EL (cell line): ENCODE results near the gene CACNA1C.

ENCODE experiments used
- DNase-seq: peaks from one replicate; pipeline ENCODE4 v3.0.0-alpha.2; 2016

CACNA1C gene

DNA sequence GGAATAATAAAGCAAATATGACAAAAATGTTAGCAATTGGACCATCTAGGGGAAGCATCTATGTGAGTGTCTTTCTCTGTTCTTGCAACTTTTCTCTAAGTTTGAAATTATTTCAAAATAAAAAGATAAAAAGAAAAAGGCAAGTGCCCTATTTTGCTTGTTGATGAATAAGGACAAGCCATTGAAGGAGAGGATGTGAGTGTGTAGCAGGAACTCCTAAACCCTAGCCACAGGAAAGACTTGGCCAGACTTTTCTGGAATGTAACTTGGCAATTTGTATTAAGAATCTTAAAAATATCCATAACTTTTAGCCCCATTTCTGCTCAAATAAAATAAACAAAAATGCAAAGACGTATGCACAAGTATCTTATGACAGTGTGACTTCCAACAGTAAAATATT is 279.4 kb downstream of the CACNA1C start:
- peak; percentile 29 for DNase-seq

DNA sequence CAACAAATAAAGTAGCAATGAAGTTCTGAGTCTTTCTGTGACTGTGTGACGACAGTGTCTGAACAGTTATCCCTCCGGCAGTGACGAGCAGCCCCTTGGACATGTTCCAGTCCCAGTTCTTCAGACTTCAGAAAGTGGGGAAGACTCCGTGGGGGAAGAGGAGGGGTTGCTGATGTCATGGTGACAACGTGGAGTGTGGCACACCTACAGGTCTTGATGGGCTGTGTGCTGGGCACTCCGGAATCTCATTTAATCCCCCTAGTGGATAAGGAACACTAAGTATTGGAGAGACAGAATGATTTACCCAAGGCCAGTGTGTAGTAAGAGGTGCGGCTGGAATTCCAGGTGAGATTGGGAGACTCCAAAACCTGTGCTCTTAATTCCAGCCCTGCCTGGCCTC is 280.2 kb downstream of the CACNA1C start:
- DNase-seq: no peak

DNA sequence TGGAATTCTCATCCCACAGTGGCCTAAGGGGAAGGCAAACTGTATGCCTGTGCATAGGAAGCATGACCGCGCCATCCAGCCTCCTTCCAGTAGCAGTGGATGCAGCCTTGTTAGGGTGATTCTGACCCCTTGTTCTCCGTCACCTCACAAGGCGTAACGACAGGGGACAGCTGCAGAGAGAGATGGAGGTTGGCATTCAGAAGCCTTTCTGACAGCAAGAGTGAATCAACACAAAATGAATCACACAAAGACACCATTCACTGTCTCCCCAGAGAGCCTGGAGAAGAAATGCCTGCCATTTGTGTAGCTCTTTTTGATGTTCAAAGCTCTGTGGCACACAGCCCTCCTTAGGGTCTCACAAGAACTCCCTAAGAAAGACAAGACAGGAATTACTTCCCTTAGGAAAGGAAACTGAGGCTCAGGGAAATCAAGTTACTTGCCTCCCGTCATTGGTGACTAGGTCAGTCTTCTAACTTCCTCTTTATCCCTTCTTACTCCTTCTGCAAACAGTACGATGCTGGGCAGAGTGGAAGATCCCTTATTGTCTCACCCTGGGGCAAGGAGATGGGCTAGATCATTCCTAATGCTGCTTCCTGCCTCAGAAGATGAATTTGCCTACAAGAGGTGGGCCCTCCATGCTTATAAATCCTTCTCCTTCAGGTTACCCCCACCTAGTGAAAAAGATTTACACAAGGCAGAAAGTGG is 280.9 kb downstream of the CACNA1C start:
- DNase-seq: no peak

DNA sequence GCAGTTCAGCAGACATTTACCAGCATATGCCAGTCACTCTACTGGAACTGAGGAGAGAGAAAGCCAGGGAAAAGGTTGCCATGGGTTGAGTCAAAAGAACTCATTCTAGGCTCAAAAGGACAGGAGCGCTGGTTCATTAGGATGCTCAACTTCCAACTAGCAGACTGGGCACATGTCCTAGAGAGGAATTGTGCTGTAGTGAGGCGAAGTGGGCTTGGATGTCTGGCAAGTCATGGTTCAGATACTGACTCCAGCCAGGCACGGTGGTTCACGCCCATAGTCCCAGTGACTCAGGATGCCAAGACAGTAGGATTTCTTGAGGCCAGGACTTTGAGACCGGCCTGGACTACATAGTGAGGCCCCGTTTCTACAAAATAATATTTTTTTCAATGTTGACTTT is 281.5 kb downstream of the CACNA1C start:
- DNase-seq: no peak

DNA sequence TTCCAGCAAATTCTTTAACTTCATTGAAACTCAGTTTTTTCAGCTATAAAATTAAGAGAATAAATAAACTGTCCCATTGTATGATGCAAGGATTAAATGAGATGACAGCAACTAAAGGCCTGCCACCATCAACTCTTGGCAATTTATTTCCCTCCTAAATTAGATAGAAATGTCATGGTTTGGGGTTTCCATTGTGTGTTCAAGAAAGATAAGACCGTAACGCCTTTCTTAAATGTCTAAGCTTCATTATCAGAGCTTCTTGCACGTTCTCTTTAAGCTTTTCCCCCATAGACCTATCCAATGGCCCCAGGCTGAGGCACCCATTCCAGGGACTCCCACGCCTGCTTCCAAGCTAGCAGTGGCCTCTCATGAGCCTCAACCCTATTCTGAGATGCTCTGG is 281.9 kb downstream of the CACNA1C start:
- DNase-seq: no peak

DNA sequence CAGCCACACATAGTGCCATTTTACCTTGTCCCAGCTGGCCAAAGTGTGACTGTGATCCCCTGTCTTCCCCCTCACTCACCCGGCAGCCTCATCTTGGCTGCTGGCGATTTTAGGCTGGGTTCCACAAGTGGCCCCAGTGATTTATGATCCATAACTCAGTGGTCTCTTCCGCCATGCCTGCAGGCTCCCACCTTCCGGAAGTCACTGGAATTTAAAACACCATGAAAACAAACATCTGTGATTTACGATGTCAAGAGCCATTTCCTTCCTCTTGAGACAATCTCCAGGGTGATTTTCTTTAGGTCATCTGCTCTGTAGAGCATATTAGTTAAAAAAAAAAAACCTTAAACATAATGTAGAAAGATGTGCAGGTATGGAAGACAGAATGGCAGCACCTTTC is 282.3 kb downstream of the CACNA1C start:
- DNase-seq: peak; percentile 64

DNA sequence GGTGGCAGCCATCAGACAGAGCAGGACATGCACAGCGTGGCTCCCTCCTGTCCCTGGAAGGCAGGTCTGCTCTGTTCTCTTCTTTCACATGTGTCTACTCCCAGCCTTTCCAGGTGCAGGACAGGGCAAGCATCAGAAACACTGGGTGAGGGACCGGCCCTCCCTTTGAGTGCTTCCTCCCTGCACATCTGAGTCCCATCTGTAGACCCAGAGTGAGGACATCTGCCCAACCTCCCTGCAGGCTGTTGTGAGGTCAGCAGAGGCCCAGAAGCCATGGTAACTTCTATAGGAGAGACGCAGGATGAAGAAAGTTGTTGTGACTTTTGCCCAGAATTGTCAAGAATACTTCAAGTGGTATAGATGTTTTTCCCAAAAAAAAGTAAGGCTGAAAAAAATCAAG is 282.7 kb downstream of the CACNA1C start:
- peak; percentile 64 for DNase-seq

DNA sequence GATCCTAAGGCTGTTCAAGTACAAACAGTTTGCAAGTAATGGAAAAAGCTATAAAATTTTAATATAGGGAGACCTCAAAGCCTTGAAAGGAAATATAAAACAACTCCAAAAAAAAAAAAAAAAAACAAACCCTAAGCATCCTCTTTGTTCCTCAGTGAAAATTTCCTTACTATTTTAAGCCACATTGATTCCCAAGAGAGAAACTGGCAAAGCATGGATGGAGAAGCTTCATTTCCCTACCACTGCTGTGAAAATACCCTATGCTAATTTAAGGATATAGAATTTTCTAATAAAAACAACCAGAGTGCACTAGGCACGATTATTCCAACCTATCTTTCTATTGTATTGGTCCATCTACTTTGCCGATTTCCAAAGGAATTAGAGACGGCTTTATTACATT is 283.1 kb downstream of the CACNA1C start:
- no peak for DNase-seq

DNA sequence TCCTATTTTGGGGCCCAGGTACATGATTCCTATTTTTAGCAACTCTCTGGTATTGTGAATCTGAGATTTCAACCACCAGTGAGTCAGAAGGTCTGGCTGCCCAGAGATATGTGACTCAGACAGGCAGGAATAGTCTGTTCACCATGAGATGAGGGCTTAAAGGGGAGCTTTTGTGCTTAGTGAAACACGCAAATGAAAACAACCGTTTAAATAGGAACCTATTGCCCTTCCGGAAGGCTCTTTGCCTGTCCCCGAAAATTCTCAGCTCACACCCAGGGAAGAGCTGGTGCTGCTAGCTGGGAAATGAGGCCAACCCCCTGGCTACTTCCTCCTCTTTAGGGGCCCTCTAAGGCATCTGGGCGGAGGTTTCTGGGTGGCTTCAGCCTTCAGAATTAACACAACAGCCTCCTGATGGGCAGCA is 283.6 kb downstream of the CACNA1C start:
- DNase-seq: peak; percentile 93

DNA sequence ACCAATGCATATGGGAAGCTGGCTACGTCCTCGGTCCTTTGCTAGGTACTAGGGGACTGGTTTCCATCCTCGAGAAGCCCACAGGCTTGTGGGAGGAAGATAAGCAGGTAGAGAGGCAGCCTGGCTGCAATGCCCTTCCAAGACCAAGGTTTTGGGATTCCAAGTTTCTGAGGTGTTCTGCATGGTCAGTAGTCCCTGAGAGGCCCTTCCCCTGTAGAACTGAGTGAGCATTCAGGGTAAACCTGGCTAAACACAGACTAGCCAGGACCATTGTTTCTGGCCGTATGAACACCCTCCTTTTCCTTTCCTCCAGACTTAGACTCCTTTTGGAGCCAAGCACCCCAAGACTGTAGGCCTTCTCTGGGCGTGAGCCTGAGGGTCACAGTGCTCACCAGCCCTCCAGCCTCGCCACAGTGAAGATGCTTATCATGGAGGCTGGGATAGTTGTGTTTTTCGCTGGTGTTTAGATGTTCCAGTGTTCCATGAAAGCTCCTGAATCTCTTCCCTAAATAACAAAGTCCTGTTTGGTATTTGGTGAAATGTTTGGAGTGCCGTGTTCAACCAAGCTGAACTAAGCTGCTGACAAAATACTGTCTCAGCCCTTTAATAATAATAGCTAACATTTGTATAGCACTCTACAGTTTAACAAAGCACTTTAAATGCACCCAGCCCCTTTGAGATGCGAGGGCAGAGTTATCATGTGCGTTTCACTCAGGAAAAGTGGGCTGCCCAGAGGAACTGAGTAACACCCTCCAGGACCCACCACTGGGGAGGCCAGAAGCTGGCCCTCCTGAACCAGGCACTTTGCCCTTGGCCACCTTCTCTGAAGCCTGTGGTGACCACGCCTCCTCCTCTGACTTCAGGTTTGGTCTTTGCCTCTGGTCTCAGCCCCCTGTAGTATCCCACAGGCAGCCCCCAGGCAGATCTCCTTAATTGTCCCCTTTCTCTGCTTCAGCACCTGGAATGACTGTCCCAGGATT is 284.5 kb downstream of the CACNA1C start:
- DNase-seq: no peak

DNA sequence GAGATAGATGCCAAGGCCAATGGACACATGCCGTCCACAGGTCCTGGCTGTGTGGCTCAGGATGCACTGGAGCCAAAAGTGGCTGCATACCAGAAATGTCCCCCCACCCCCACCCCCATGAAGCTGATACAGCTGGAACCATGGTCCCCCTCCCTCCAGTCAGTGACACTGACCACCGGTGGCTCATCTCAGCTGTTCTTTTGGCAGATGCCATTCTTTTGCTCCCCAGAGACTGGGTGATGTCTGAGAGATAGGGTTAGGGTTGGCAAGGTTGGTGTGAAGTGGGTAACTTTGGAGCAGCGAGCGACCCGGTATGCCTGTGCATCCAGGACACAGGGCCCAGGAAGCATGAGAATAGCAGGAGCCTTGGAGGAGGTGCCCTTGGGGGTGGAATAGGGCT is 285.6 kb downstream of the CACNA1C start:
- DNase-seq: no peak

DNA sequence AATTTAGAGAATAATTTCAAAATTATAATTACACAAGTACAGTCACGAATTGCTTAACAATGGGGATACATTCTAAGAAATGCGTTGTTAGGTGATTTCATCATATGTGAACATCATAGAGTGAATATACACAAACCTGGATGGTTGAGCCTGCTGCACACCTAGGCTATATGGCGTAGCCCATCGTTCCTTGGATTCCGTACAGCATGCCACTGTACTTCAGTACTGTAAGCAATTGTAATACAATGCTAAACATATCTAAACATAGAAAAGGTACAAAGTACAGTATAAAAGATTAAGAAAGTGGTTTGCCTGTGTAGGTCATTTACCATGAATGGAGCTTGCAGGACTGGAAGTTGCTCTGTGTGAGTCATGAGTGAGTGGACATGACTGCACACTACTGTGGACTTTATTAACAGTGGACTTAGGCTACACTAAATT is 286.2 kb downstream of the CACNA1C start:
- DNase-seq: peak; percentile 76

DNA sequence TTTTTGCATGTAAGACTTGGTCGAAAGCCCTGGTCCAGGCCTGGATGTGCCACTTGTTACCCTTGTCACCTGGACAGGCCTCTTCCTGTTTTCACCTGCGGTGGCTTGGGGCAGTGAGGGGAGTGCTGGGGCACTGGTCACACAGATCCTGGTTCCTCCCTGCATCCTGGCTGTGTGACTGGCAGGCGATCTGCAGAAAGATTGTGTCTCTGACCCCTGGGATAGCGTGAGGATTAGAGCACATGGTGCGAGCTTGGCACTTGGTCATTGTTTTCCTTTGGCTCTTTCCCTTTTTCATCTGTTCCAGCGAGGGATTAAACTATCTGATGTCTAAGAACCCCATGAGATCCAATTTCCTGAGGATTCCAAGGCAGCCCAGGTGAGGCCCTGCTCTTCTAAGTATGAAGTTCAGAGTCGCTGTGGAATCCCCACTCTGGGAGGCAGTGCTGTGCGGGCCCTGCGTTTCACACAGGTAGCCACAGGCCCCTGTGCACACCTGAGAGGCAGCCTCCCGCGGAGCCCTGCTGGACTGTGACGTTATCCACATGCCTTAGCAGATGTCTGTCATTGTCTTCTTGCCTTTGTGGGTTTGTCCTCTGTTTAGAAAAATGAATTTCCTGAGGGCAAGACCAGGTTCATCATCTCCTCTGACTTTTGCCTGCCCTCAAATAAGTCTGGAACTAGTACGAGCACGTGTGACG is 288.4 kb downstream of the CACNA1C start:
- no peak for DNase-seq

DNA sequence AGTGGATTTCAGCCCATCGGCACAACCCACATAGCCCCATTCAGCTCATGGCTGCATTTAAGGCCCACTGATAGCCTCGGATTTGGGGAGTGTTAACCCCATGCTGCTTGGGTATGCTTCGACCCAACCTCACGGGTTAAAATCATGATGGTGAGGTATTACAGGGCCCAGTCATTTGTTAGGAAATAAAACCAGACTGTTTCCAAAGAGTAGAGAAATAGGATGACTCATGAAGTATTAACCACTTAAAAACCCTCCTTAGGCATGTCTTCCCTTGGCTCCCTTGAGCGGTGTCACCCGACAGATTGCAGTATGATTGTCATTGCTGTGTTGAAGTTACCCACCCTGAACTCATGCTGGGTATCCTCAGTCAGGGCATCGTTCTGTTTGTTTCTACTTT is 289.1 kb downstream of the CACNA1C start:
- DNase-seq: peak; percentile 77

DNA sequence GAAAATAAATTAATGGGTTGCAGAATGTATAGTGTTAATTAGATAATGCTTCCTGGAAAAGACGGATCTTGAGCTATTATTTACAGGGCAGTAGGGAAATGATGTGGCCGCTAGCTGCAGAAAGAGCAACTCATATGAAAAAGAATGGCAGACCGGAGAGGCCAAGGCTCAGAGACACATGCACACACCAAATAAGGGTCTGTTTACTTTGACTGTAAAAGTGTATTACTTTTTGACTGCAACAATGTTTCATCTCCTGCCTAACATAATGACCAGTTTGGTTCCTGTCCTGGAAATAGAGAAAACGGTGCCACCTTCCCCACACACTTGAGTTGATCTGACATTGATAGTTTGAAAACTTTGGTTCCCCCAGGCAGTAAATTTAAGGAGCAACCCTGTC is 290.9 kb downstream of the CACNA1C start:
- no peak for DNase-seq

DNA sequence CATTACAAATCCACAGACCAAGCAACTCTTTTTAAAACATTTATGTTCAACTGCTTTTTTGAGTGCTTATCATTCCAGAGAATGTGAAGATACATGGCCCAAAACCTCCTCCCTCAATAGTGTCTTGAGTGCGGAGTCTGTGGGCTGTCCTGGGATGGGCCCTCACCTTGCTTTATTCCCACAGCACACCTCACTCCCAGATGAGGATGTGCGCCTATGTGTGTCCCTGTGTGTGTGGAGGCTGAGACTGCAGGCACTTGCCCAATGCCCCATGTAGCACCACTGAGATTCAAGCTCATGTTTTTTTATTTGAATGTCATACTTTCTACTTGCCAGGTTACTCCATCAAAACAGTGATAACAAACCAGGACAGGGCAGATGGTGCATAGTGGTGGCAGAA is 291.7 kb downstream of the CACNA1C start:
- no peak for DNase-seq

DNA sequence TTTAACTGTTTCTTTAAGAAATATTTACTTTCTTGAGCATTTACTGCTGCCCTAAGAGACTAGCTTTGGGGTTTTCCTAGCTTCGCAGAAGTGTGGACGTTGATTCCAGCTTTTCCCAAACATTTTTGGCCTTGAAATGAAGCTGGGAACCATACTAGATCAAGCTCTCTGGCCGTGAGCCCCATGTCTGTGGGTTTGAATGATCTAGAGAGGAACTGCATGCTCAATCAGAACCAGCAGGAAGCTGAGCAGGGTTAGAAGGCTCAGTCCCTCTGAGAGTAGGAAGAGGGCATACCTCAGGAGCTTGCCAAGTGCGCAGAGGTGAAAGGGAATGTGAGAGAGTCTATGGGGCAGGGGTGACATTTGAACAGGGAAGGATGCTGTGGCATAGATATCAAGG is 292.1 kb downstream of the CACNA1C start:
- DNase-seq: no peak

DNA sequence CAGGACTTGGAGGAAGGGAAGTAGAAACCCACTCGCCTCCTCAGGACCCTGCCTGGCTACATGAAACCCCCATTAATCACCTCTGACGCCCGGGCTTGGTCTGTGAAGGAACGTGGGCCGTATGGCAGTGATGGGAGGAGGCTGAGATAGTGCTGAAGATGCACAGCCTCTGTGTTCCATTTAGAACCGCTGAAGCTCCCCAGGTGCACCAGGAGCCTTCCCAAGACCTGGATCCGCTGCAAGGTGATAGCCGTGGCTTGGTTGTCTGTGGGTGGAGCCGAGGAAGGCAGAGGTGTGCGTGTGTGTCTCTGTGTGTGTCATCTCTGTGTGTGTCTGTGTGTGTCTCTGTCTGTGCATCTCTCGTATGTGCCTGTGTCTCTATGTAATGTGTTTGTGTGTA is 293.1 kb downstream of the CACNA1C start:
- DNase-seq: no peak

DNA sequence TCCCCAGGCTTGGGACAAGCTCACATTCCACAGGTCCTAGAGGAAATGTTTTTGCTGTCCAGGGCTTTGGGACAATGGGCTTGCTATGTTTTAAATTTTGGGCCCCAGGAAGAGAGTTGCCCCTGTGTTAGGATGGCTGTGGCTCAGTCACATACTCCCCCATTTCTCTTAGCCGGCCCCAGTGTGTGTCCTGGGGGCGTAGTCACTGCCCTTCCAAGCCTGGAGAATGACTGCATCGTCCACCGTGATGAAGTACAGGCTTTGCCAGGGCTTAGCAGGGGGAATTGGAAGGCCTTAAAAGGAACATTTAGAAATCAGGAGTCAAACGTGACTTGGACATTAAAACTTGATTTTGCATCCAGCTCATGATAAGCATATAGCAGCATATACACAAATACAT is 293.6 kb downstream of the CACNA1C start:
- no peak for DNase-seq

DNA sequence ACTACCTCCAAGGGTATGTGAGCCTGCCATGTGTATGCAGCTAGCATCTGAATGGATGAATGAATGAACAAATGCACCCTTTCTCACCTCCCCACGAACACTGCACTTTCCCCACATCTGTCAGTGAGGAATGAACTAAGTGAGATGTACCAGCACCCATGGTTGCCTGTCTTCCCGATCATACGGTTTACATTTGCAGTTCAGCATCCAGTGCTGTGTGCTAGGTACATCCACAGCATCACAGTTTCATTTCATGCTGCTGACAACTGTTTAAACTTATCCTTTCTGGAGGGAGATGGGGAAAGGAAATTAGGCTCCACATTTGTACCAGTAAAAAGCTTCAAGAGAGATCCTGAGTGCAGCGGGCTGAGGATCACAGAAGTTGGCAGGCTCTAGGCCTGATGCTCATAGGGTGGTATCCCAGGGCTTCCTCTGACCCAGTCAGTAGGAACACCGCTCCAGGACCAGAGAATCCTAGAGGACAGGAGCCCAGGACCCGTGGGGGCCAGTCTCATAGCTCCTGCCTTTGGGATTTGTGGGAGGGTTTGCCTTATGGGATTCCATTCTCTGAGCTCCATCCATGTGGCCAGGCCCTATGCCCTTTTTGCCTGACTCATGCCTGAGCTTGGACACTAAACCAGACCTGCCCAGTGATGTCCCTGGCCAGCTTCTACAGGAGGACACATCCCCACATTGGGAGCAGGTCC is 294.5 kb downstream of the CACNA1C start:
- peak; percentile 31 for DNase-seq

DNA sequence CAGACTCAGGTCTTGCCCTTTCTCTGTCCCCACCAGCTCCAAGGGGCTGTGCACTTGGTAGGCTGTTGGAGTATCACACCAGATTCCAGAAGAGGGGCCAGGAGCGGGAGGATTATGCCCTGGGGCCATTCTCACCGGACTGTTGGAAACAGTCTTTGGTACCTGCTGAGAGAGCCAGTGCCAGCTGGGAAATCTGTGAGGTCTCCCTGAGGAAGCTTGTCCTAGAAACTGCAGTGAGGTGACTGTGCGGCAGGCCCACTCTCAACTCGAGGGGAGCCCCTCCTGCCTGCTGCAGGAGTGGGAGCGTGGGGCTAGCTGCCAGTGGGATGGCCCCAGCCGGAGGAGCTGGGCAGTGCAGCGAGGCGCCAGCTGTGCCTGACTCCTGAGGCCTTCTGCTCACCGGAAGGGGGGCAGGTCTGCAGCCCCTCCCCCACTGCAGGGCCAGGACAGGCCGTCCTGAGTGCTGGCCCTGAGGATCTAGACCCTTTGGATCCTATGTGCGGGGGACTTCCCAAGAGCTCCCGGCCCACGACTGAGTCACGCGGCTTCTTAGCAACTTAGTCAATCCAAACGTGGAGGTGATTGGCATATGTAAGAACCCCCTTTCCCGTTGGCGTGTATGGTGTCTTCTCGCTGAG is 295.2 kb downstream of the CACNA1C start:
- DNase-seq: no peak

DNA sequence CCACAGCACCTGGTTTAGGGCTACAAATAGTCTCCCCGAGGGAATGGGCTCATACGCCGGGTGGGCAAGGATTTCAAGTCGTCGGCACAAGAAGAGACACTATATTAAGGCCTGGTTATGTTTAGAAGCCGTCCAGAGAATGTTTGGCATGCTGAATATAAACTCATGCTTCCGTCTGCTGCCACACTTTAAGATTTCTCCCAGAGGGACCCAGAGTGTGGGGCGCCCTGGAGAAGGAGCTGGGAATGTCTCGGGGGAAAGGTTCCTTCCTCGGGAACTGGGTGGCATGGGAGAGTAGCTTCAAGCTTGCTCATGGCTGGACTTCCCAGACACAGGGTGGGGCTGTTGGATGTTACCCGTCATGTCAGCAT is 295.7 kb downstream of the CACNA1C start:
- no peak for DNase-seq
